NCI-H2081 (cell line): ENCODE results near the gene MMS22L.

Source experiments
- DNase-seq, 2 experiments: peaks; one replicate each; lab custom pipeline; 2025; lab: John Stamatoyannopoulos, UW

MMS22L gene

GRCh38 chr6:97282726-97283617 lies at the start of gene MMS22L:
TSS of gene MMS22L (minus strand) at chr6:97283216. CDS start at chr6:97282477, 739 bp downstream.
- DNase-seq = peak; percentile 86 to 87

GRCh38 chr6:97322811-97323210 lies 39.8 kb upstream of the MMS22L start:
- DNase-seq = no peak

GRCh38 chr6:97322226-97322625 lies 39.2 kb upstream of the MMS22L start:
- no peak for DNase-seq

- no peak for DNase-seq
Observed at GRCh38 chr6:97316978-97317377, 34.0 kb upstream of the MMS22L start.

- no peak for DNase-seq
Observed at GRCh38 chr6:97312241-97312640, 29.2 kb upstream of the MMS22L start.

GRCh38 chr6:97306544-97307320 lies 23.7 kb upstream of the MMS22L start:
- no peak for DNase-seq

GRCh38 chr6:97305414-97306066 lies 22.5 kb upstream of the MMS22L start:
- no peak for DNase-seq

- DNase-seq = no peak
Observed at GRCh38 chr6:97304701-97305100, 21.7 kb upstream of the MMS22L start.

- no peak for DNase-seq
Observed at GRCh38 chr6:97294451-97294850, 11.4 kb upstream of the MMS22L start.

GRCh38 chr6:97293198-97293696 lies 10.2 kb upstream of the MMS22L start:
- no peak for DNase-seq

GRCh38 chr6:97292671-97293070 lies 9.7 kb upstream of the MMS22L start:
- no peak for DNase-seq

GRCh38 chr6:97291896-97292295 lies 8.9 kb upstream of the MMS22L start:
- DNase-seq = no peak

- no peak for DNase-seq
Observed at GRCh38 chr6:97289332-97289731, 6.3 kb upstream of the MMS22L start.

- DNase-seq = no peak
Observed at GRCh38 chr6:97288188-97288587, 5.2 kb upstream of the MMS22L start.

GRCh38 chr6:97282238-97282725 lies 734 bp downstream of the MMS22L start:
- no peak for DNase-seq

GRCh38 chr6:97280766-97281165 lies 2.2 kb downstream of the MMS22L start:
- DNase-seq = no peak

- DNase-seq = no peak
Observed at GRCh38 chr6:97275804-97276203, 7.2 kb downstream of the MMS22L start.

- DNase-seq = no peak
Observed at GRCh38 chr6:97269821-97270220, 13.2 kb downstream of the MMS22L start.

- no peak for DNase-seq
Observed at GRCh38 chr6:97262676-97263075, 20.3 kb downstream of the MMS22L start.

GRCh38 chr6:97246842-97247241 lies 36.2 kb downstream of the MMS22L start:
- no peak for DNase-seq

GRCh38 chr6:97240222-97240621 lies 42.8 kb downstream of the MMS22L start:
- DNase-seq = no peak

GRCh38 chr6:97231911-97232310 lies 51.1 kb downstream of the MMS22L start:
- DNase-seq = no peak
